ENCODE measurements around the gene DBN1. TPM values are rescaled to one million over a fixed set of nuclear protein-coding genes. Genes with fewer than 3 reads are reported as not detected.

Gene DBN1
- 10 to 100 TPM; 11.8 to 18.8 TPM for total RNA-seq
- long read RNA-seq, transcript DBN1-202 (14 exons, 2,995 nt), result major isoform, 10 of 15 reads
- long read RNA-seq, partial matches to known transcripts, result 3 of 15 reads
- long read RNA-seq, other reads (novel, unspliced or antisense), result 2 of 15 reads

DNA sequence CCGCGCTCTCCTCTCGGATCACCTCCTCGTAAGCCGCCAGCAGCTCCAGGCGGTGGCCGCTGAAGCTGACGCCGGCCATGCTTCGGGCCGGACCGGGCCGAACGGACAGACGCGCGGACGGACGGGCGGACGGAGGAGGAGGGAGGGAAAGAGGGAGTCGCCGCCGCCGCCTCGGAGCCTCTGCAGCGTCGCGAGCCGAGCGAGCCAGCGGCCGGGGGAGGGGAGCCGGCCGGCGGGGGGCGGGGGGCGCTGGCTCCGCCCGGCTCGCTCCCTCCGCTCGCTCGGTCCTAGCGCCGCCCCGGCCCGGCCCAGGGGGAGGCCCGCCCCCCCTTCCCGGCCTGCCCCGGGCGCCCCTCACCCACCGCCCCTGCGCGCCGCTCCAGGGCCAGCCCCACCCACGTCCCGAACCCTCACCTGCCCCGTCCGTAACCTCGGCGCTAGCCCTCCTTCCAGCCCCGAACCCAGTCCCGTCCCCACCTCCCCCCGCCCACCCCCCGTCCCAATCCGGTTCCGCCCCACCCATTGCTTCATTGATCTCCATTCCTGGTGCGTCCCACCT, at the start of gene DBN1:
DBN1 (minus strand) TSS at position 192 of the 559 bp plus-strand sequence; CDS start at position 79, 113 bp downstream.
- peak; percentile 58 for ATAC-seq
- intact Hi-C loops (cut with DNase I, micrococcal nuclease), result no loop called here
- DNase-seq, result no peak

- DNase-seq, result no peak
- no peak for ATAC-seq
Observed at GRCh38 chr5:177520916-177521513, 47.6 kb upstream of the DBN1 start.

GRCh38 chr5:177520271-177520670, 46.8 kb upstream of the DBN1 start:
- intact Hi-C loops (cut with DNase I, micrococcal nuclease), result no loop called here
- ATAC-seq (no peak), DNase-seq (no peak)

More at GRCh38 chr5:177520916-177521513, 47.6 kb upstream of the DBN1 start:
- intact Hi-C loops (cut with DNase I, micrococcal nuclease), result no loop called here

DNA sequence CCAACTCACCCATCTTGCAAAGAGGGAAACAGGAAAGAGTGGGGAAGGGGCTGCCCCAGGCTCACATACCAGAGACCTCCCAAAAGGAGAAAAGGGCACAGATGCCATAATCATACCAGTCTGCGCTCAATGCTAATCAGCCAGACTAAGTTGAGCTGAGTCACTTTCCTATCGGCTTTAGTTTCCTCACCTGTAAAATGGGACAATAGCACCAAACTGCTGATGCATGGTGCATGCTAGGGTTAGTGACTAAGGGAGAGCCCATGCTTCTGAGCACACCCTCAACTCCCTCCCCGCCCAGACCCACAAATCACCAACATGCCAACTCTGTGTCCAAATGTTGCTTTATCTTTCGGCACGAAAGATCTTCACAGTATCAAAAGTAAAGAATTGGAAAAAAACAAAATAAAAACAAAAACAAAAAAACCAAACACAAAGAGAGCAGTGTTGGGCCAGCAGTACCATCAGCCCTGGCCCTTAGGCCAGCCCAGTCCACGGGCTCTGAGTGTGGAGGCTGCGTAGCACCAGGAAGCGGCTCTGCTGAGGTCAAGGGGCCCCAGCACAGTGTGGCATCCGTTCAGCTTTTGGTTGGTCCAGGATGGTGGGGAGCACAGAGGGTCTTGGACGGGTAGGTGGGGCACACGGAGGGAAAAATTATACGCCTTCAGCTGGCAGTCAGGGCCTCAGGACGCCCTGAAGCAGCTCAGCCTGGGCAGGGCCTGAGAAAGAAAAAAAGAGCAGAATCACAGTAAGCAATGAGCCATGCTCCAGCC, 46.2 kb upstream of the DBN1 start:
- ATAC-seq (no peak), DNase-seq (no peak)
- intact Hi-C loops (cut with DNase I, micrococcal nuclease), result no loop called here

DNA sequence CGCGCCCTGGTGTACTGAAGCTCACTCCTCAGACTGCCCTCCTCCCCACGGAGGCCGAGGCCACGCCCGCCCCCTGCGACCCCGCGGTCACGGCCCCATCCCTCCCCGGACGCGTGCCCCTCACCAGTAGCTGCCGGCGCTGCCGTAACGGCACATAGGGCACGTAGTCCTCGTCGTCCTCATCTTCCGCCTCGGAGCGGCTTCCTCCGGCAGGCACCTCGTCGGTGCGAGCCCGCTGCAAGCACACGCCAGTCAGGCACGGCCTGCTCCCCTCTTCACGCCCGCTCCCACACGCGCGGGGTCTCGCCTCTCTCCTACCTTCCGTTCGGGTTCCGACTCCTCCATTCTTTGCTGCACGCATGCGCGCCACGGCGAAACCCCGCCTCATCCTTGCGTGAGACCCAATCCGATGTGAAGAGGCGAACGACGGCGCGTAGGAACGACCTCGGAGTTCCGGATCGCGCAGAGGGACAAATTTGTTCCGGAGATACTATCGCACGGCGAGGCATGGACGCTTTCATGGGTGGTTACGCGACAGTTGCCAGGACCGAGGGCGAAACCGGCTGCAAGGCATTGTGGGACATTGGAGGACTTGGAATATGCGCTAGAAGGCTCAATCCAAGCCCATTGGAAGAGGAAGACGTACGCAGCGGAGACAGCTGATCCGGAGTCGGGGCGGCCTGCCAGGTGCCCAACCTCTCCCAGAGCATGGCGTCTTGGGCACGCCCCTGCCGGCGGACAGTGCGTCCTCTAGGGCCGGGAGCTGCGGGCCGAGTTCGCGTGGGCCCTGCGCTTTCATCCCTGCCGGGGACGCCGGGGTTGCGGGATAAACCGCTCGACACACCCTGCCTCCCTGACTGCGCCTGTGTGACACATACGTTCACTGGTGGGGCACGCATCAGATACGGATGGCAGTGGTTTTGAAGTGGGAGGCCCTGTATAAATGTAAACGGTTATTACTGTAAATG, 43.5 kb upstream of the DBN1 start, which contains the start of gene DDX41:
DDX41 (minus strand) TSS at position 361 of the 968 bp plus-strand sequence; CDS start at position 345, 16 bp downstream.
- peak; percentile 89 for ATAC-seq
- peak; percentile 96 to 98 for DNase-seq
- intact Hi-C loops (cut with DNase I, micrococcal nuclease), result no loop called here

GRCh38 chr5:177515580-177515979, 42.1 kb upstream of the DBN1 start:
- DNase-seq (no peak), ATAC-seq (no peak)
- intact Hi-C loops (cut with DNase I, micrococcal nuclease), result no loop called here

DNA sequence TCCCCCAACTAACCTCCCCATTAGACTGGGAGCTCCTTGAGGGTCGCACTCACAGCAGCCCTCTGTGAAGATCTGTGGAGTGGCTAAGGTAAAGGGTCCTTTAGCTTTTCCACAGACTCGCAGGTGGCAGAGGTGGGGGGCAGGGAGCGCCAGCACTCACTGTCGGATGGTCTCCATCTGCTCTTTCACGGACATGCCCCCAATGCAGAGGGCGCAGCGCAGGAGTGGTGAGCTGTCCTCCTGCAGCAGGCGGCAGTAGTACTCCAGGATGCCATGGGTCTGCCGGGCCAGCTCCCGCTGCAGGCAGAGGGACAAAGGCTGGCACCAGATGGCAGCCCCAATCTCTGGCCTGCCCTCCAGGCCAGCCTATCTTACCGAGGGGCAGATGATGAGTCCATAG, 41.1 kb upstream of the DBN1 start:
- ATAC-seq (no peak), DNase-seq (no peak)
- intact Hi-C loops (cut with DNase I, micrococcal nuclease), result no loop called here

GRCh38 chr5:177513500-177513899, 40.1 kb upstream of the DBN1 start:
- intact Hi-C loops (cut with DNase I, micrococcal nuclease), result no loop called here
- DNase-seq, result no peak
- no peak for ATAC-seq

- intact Hi-C loops (cut with DNase I, micrococcal nuclease), result no loop called here
- ATAC-seq, result no peak
- DNase-seq, result no peak
Observed at GRCh38 chr5:177512736-177513380, 39.4 kb upstream of the DBN1 start.

- ATAC-seq (no peak), DNase-seq (no peak)
- intact Hi-C loops (cut with DNase I, micrococcal nuclease), result no loop called here
Observed at GRCh38 chr5:177511796-177512675, 38.6 kb upstream of the DBN1 start.

DNA sequence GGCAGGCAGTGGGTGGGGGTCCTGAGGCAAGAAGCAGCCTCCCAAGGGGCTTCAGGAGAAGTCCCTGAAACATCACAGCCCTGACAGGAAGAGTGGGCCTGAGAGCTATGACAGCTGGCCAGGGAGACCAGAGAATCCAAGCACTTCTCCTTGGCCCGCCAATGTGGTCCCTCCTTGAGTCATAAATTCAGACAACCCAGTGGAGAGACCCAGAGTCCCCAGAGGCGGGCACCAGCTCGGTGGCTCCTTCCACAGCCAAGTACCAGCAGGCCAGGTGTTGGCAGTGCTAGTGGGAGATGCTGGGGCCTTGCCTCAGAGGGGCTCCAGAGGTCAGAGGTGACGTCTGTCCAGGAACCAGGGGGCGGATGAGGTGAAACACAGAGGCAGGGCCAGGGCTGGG, 37.7 kb upstream of the DBN1 start:
- DNase-seq (no peak), ATAC-seq (no peak)
- intact Hi-C loops (cut with DNase I, micrococcal nuclease), result no loop called here

DNA sequence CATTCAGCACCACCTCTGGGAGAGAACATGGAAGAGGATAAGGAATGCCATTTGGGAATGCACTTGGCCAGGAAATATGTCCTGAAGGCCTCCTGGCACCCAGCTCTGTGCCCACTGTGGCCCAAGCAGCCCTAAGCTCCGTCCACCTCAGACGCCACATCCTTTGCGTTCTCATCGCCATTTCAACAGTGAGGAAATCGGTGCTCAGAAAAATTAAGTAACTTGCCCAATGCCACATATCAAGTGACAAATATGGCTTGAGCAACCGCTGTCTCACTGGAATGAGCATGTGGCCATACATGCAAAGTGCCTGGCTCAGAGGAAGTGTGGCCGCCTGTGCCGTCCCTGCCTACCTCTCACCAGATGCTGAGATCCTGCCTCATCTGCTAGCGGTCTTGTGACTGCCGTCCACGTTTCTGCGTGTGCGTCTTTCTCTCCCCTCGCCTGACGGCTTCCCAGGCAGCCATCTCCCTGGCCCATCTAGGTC, 37.2 kb upstream of the DBN1 start:
- ATAC-seq (no peak), DNase-seq (no peak)
- intact Hi-C loops (cut with DNase I, micrococcal nuclease), result no loop called here

GRCh38 chr5:177509991-177510566, 36.6 kb upstream of the DBN1 start:
- DNase-seq (no peak), ATAC-seq (peak; percentile 4)
- intact Hi-C loops (cut with DNase I, micrococcal nuclease), result no loop called here

DNA sequence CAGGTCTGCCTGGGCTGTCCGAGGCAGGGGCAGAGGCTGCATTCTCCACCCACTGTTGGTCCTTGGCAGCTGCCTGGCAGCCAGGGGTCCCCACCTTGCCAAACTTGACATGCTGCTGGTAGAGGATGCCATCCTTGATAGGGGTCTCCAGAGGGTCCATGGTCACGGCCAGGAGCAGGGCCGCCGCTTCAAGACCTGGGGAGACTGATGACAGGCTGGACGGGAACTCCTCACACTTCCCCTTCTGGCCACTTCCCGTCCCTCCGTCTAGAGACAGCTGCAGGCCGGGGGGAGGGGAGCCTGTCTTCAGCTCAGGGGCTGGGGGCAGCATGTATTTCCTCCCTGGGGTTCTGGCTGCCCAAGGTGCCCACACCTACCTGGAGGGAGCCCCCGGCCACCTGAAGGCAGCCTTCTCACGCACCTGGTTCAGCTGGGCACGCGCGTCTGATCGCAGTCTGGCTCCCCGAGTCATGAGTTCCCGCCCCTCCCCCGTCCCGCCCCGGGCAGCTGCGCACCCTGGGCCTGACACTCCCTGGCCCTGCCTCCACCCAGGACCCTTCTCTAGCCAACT, 36.0 kb upstream of the DBN1 start, which contains the start of gene DOK3:
DOK3 (minus strand) TSS at position 446 of the 571 bp plus-strand sequence; CDS start at position 160, 286 bp downstream.
- DNase-seq (peak in 1 of 2 donors; percentile 75), ATAC-seq (peak; percentile 62)
- intact Hi-C loops (cut with DNase I, micrococcal nuclease), result no loop called here

- intact Hi-C loops (cut with DNase I, micrococcal nuclease), result no loop called here
- DNase-seq (no peak), ATAC-seq (no peak)
Observed at GRCh38 chr5:177508837-177509236, 35.4 kb upstream of the DBN1 start.

DNA sequence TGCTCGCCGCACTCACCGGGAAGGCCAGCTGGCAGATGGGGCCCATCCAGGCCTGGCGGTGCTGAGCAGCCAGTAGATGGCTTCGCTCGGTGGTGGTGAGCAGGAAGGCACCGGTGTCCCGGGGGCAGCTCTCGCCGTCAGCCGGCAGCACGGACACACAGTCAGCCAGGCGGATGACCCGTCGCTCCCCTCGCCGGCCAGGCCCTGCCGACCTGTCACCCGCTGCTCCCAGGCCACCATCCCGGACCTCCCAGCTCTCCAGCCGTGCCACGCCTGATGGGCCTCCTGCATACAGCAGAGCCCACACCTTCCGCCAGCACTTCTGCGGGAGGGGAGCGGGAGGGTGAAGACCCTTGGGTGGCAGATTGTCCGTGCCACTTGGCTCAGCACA, 34.8 kb upstream of the DBN1 start:
- DNase-seq (no peak), ATAC-seq (no peak)

More for the DNA sequence above, 34.8 kb upstream of the DBN1 start:
- intact Hi-C loops (cut with DNase I, micrococcal nuclease), result no loop called here
